GM12878 (cell line): Measurements from ENCODE around the gene SCYGR3. TPM values are rescaled to one million over a fixed set of nuclear protein-coding genes. Genes with fewer than 3 reads are reported as not detected.

ENCODE experiments used
- ATAC-seq: fragments of 200-7000 bp; cut with Tn5 transposase; 3 replicates; pipeline ENCODE4 v1.9.1; 2020; ENCODE audit warnings: mild to moderate bottlenecking, moderate library complexity
- BruUV-seq: library from RNA; stranded (reverse); fragments of 400-500 nt; replicated peaks from 2 replicates; lab custom pipeline; 2021; lab: Mats Ljungman, UMichigan
- CTCF ChIA-PET: fragments of 300-600 bp; sonication (Branson Sonifier 250); formaldehyde crosslinking; extraction: SDS; loops from one replicate; lab custom pipeline; 2021; ENCODE audit warnings: inconsistent platforms; lab: Yijun Ruan, JAX
- POLR2A ChIA-PET: fragments of 350-600 bp; formaldehyde crosslinking; extraction: SDS; loops from one replicate; lab custom pipeline; 2021; ENCODE audit warnings: inconsistent platforms; lab: Charles Lee
- RAD21 ChIA-PET: fragments of 300-600 bp; sonication (Branson Sonifier 250); formaldehyde crosslinking; loops from one replicate; lab custom pipeline; 2023; ENCODE audit warnings: antibody characterized with exemption; ENCODE audit not compliant: unreplicated experiment; lab: Charles Lee
- SMC1A ChIA-PET: fragments of 300-600 bp; sonication (Branson Sonifier 250); formaldehyde crosslinking; loops from one replicate; lab custom pipeline; 2023; ENCODE audit not compliant: unreplicated experiment, uncharacterized antibody; lab: Charles Lee
- DNase-seq: peaks from one replicate; pipeline ENCODE4 v3.0.0-alpha.2; 2011; ENCODE audit warnings: low read depth, low spot score
- FAIRE-seq: peaks from 3 replicates; lab custom pipeline; 2011; peaks lifted over from hg19 to GRCh38; lab: Jason Lieb, UNC
- H2AFZ ChIP-seq: 2 replicates; pipeline ENCODE4 v1.6.0; 2011; ENCODE audit warnings: low read depth, low read length, control low read depth; ENCODE audit not compliant: control insufficient read depth
- H3K27ac ChIP-seq: 2 replicates; pipeline ENCODE4 v1.5.1; 2011; ENCODE audit warnings: control low read depth; ENCODE audit not compliant: control insufficient read depth, insufficient read depth
- H3K27me3 ChIP-seq, 2 experiments: replicated peaks in 1 of 2; 2 replicates each; pipeline versions ENCODE4 v1.6.0 to v1.6.1; 2011; ENCODE audit warnings: low read length in 1 of 2; ENCODE audit not compliant: control insufficient read depth in 2 of 2, insufficient read depth in 2 of 2
- H3K36me3 ChIP-seq, 2 experiments: 2 replicates each; pipeline ENCODE4 v1.5.1; 2011; ENCODE audit warnings: low read length in 1 of 2; ENCODE audit not compliant: control insufficient read depth in 2 of 2, insufficient read depth in 2 of 2
- H3K4me1 ChIP-seq: 2 replicates; pipeline ENCODE4 v1.6.1; 2011; ENCODE audit warnings: mild to moderate bottlenecking, low read length, moderate library complexity, mixed read lengths; ENCODE audit not compliant: control insufficient read depth, insufficient read depth
- H3K4me2 ChIP-seq: 2 replicates; pipeline ENCODE4 v1.6.0; 2011; ENCODE audit warnings: control low read depth; ENCODE audit not compliant: control insufficient read depth, insufficient read depth
- H3K4me3 ChIP-seq: fragments of 200-600 bp; sonication (generic); 2 replicates; pipeline ENCODE4 v1.5.1; 2016
- H3K79me2 ChIP-seq: 2 replicates; pipeline ENCODE4 v1.6.0; 2011; ENCODE audit warnings: low read length; ENCODE audit not compliant: control insufficient read depth, insufficient read depth
- H3K9ac ChIP-seq: 2 replicates; pipeline ENCODE4 v1.8.0; 2011; ENCODE audit warnings: low read length, control low read depth, mixed read lengths; ENCODE audit not compliant: control insufficient read depth, insufficient read depth
- H3K9me3 ChIP-seq: replicated peaks from 3 replicates; pipeline ENCODE4 v1.5.1; 2011; ENCODE audit warnings: mild to moderate bottlenecking, low read length; ENCODE audit not compliant: control insufficient read depth, insufficient read depth
- H4K20me1 ChIP-seq: 2 replicates; pipeline ENCODE4 v1.6.0; 2011; ENCODE audit not compliant: control insufficient read depth, insufficient read depth
- BCLAF1 ChIP-seq: fragments of 450-650 bp; IDR thresholded peaks from 2 replicates; pipeline ENCODE4 v1.6.1; 2017; ENCODE audit warnings: antibody characterized with exemption, mild to moderate bottlenecking, moderate library complexity
- CEBPZ ChIP-seq: fragments of 150-350 bp; IDR thresholded peaks from 2 replicates; pipeline ENCODE4 v1.6.1; 2016; ENCODE audit warnings: low read depth, low read length
- MTA3 ChIP-seq: IDR thresholded peaks from 2 replicates; pipeline ENCODE4 v1.6.1; 2012; ENCODE audit warnings: low read length, inconsistent platforms, borderline replicate concordance
- POLR2A ChIP-seq: IDR thresholded peaks from 2 replicates; pipeline ENCODE4 v1.6.1; 2011; ENCODE audit warnings: low read depth, mild to moderate bottlenecking, low read length
- RFX5 ChIP-seq: IDR thresholded peaks from 2 replicates; pipeline ENCODE4 v1.6.1; 2011; ENCODE audit warnings: low read depth, low read length, improper control_type of control experiment
- SIX5 ChIP-seq: IDR thresholded peaks from 2 replicates; pipeline ENCODE4 v1.6.1; 2011; ENCODE audit warnings: mild to moderate bottlenecking, low read depth, low read length, moderate library complexity; ENCODE audit not compliant: severe bottlenecking
- SREBF2 ChIP-seq: IDR thresholded peaks from 2 replicates; pipeline ENCODE4 v1.6.1; 2012; ENCODE audit warnings: mild to moderate bottlenecking, low read length
- ZBTB4 ChIP-seq: fragments of 450-650 bp; formaldehyde crosslinking; IDR thresholded peaks from 2 replicates; pipeline ENCODE4 v1.4.0; 2022; ENCODE audit warnings: mild to moderate bottlenecking, moderate library complexity
- WGBS: methylation state at CpG from one replicate; pipeline ENCODE4 v1.1.6; 2016; ENCODE audit warnings: low lambda C conversion rate; ENCODE audit not compliant: insufficient replicate concordance, insufficient coverage; ENCODE audit errors: missing lambda C conversion rate; 5-methylcytosine and 5-hydroxymethylcytosine counted together
- in situ Hi-C: fragments of 300-500 bp; cut with MboI; formaldehyde crosslinking; loops from 9 replicates; pipeline ENCODE4 v1.14.3; 2018; ENCODE audit warnings: mixed read lengths
- intact Hi-C: fragments of 100-400 bp; cut with micrococcal nuclease; formaldehyde crosslinking; loops from one replicate; pipeline ENCODE4 v1.14.2; 2022; ENCODE audit not compliant: unreplicated experiment
- polyA plus RNA-seq, 11 experiments: library from polyadenylated mRNA; depleted of rRNA in 4 of 11; unstranded in 6 of 11; stranded (reverse) in 5 of 11; fragments of >200 nt; fragmentation: Nextera tagmentation in 4 of 11; fragmentation: Illumina TruSeq in 1 of 11; extraction: Ambion mirVana in 4 of 11; extraction: Trizol in 1 of 11; gene quantifications; 1 replicate in 1 of 11; 2 replicates in 10 of 11; pipeline versions ENCODE4 v1.2.1 to v1.2.3, GENCODE V29; 2011 to 2016; ENCODE audit warnings: inconsistent platforms in 2 of 11, missing spikeins in 2 of 11, low read depth in 1 of 11
- total RNA-seq, 4 experiments: library from RNA; depleted of rRNA in 3 of 4; stranded (reverse); fragments of >200 nt in 3 of 4; fragmentation: Illumina TruSeq in 1 of 4; extraction: Trizol in 1 of 4; gene quantifications; 2 replicates each; pipeline versions ENCODE4 v1.2.1 to v1.2.3, GENCODE V29; 2013 to 2021

Gene SCYGR3
- total and polyA plus RNA-seq, 10 of the 15 experiments (the other 5 are each of a cell fraction or from before 2014, with no cell fraction given) = not detected

- DNase-seq (no peak), ATAC-seq (no peak), FAIRE-seq (no peak)
- ChIA-PET SMC1A (interaction anchor here (0.7 to 1.1 kb wide), 4 partner anchors 10 to 28 kb away, joined by 3 to 4 read pairs (median 3); no protein-coding TSS in a partner anchor), RAD21 (no interaction called here), CTCF (interaction anchor here (0.7 to 1.6 kb wide), 5 partner anchors 15 to 260 kb away, joined by 3 to 7 read pairs (median 3); no protein-coding TSS in a partner anchor), POLR2A (no interaction called here)
- H3K36me3 ChIP-seq = no peaks in the 10 kb centered on the region
- H3K4me1 ChIP-seq = no peaks in the 10 kb centered on the region
- in situ Hi-C loops = no loop called here
- H3K9ac ChIP-seq = no peak overlapping the region
- H3K79me2 ChIP-seq = no peaks in the 10 kb centered on the region
- H3K27ac ChIP-seq = no peak overlapping the region
- no peak overlapping the region for H2AFZ ChIP-seq
- intact Hi-C loops = no loop called here
- H3K4me2 ChIP-seq = no peak overlapping the region
- H4K20me1 ChIP-seq = no peaks in the 10 kb centered on the region
- no peaks in the 10 kb centered on the region for H3K9me3 ChIP-seq
- H3K4me3 ChIP-seq = no peak overlapping the region
- no peak for TF ChIP-seq SREBF2
- no peak for TF ChIP-seq ZBTB4
- TF ChIP-seq POLR2A = no peak
- no peak for TF ChIP-seq SIX5
- TF ChIP-seq CEBPZ = no peak
- TF ChIP-seq MTA3 = no peak
- TF ChIP-seq BCLAF1 = no peak
- no peak for TF ChIP-seq RFX5
- peaks cover 0 to 1% of the 10 kb centered on the region in 2 experiments; a peak in 1 of 4 replicates for H3K27me3 ChIP-seq
- BruUV-seq = no TSS peak
- 74% methylated on average over 3 of the region's 3 CpGs for WGBS
Observed at GRCh38 chr2:227630322-227630721, 15.7 kb upstream of the SCYGR3 start.
